Natural killer cell treated with Interleukin-12 subunit alpha and Interleukin-12 subunit beta and Interleukin-15 and Interleukin-18, amount 100 ng/mL, for 72 hours (primary cell): ENCODE measurements around the gene ADAMTSL1. TPM values are rescaled to one million over a fixed set of nuclear protein-coding genes. Genes with fewer than 3 reads are reported as not detected.

Experiments used
- ATAC-seq, 2 donors: fragments of 150-1000 bp; cut with Tn5 transposase in 1 of 2; sonication (Bioruptor Pico), chemical (Tn5 transposase) in 1 of 2; 2 replicates each; pipeline ENCODE4 v1.10.0; 2021
- DNase-seq: peaks from one replicate; pipeline ENCODE4 v3.0.0; 2022; ENCODE audit warnings: low spot score
- H3K27ac Mint-ChIP-seq, 2 donors: 1 replicate in 1 of 2; 2 replicates in 1 of 2; pipeline ENCODE4 v1.8.0; 2022; ENCODE audit warnings: mixed read lengths in 2 of 2, mild to moderate bottlenecking in 1 of 2, moderate library complexity in 1 of 2
- H3K27me3 Mint-ChIP-seq, 2 donors: 1 replicate in 1 of 2; 2 replicates in 1 of 2; pipeline ENCODE4 v1.8.0; 2022; ENCODE audit warnings: mixed read lengths in 2 of 2
- H3K36me3 Mint-ChIP-seq: one replicate; pipeline ENCODE4 v1.8.0; 2022; ENCODE audit warnings: mixed read lengths
- H3K4me1 Mint-ChIP-seq, 2 donors: 1 replicate in 1 of 2; 2 replicates in 1 of 2; pipeline ENCODE4 v1.8.0; 2022; ENCODE audit warnings: low read depth in 2 of 2, mixed read lengths in 2 of 2, mild to moderate bottlenecking in 1 of 2
- H3K4me3 Mint-ChIP-seq: one replicate; pipeline ENCODE4 v1.8.0; 2022; ENCODE audit warnings: mixed read lengths
- H3K9me3 Mint-ChIP-seq: 2 replicates; pipeline ENCODE4 v1.8.0; 2022; ENCODE audit warnings: mixed read lengths
- total RNA-seq, 2 donors: library from RNA; stranded (reverse); gene quantifications; one replicate each; pipeline ENCODE4 v1.2.3, GENCODE V29; 2022

ADAMTSL1 gene
- total RNA-seq, 2 donors from 2014 or later: not detected

DNA sequence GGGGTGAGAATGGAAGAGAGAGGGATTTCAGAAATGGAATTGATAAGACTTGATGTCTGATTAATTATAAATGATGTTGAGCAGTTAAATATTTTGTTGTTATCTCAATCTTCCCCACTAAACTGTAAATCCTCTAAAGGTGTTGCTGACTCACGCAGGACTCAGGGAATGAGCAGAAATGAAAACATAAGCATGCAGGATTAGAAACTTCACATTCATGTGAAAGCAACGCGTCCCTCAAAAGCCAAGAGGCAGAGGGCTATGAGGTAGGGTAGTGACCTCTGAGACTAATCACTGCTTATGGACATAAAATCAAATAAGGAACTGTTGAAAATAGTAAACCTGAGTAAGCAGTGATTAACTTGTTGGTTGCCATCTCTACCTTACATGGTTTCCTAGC is 21.1 kb downstream of the ADAMTSL1 start:
- Mint-ChIP-seq H3K4me3 (no peak overlapping the region), H3K27ac (no peak overlapping the region), H3K27me3 (peaks cover 0 to 2% of the 10 kb centered on the region in 2 donors), H3K36me3 (no peaks in the 10 kb centered on the region), H3K4me1 (no peaks in the 10 kb centered on the region), H3K9me3 (peaks cover 4% of the 10 kb centered on the region)
- DNase-seq (no peak), ATAC-seq (no peak)

DNA sequence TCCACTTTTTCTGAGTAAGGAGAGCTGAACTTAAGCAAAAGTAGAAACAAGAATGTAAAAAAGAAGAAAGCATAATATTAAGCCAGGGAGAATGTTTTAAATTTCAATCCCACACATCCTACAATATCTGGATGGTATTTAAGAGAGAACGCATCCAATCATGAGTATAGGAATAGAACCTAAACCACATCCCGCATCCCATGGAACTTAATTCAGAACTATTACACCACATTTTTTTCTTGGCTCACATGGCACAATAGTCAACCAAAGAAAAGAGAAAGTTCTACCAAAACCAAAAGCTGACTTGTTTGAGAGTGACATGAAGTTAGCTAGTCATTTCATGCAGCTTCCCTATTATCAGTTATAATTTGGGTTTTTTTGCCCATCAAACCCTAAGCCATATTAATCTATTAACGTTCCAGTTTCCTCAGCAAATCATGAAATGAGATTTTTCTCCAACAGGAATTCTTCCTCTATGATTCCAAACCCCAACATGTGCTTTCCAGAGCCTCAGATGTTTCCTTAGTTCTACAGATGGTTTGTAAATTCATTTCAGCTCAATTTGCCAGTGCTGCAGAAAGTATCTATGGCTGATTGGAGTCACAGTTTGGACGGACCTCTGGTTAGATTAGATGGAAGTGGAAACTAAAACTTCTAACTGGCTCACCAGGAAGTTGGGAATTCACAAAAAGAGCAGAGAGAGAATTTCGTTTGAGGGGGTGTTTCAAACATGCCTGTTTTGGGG is 22.5 kb downstream of the ADAMTSL1 start:
- no peak overlapping the region for H3K27ac Mint-ChIP-seq
- no peak for ATAC-seq
- H3K36me3 Mint-ChIP-seq: no peaks in the 10 kb centered on the region

DNA sequence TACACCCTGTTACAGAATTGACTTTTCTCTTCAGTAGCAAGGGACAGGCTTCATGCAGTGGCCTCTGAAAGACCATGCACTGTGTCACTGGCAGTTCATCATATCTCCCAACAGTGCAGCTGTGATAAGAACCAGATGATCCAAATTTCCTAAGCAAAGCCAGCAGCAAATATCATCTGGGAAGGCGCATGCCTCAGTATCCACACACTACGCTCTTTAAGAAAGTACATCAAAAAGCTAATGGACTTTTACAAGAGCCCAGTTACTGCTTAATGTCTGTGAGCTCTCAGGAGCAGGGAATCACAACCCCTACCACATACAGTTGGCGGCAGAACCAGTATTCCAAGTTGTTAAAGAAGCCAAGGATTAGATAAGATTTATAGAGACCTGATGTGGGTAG is 25.1 kb downstream of the ADAMTSL1 start:
- no peak overlapping the region for H3K4me3 Mint-ChIP-seq
- no peaks in the 10 kb centered on the region for H3K4me1 Mint-ChIP-seq
- no peaks in the 10 kb centered on the region for H3K36me3 Mint-ChIP-seq
- H3K27ac Mint-ChIP-seq: no peak overlapping the region
- H3K9me3 Mint-ChIP-seq: peaks cover 4% of the 10 kb centered on the region
- DNase-seq (no peak), ATAC-seq (no peak)
- peaks cover 0 to 2% of the 10 kb centered on the region in 2 donors for H3K27me3 Mint-ChIP-seq

More for the DNA sequence above, 22.5 kb downstream of the ADAMTSL1 start:
- no peaks in the 10 kb centered on the region for H3K4me1 Mint-ChIP-seq
- H3K4me3 Mint-ChIP-seq: no peak overlapping the region
- peaks cover 0 to 2% of the 10 kb centered on the region in 2 donors for H3K27me3 Mint-ChIP-seq
- peaks cover 4% of the 10 kb centered on the region for H3K9me3 Mint-ChIP-seq
- DNase-seq: no peak

DNA sequence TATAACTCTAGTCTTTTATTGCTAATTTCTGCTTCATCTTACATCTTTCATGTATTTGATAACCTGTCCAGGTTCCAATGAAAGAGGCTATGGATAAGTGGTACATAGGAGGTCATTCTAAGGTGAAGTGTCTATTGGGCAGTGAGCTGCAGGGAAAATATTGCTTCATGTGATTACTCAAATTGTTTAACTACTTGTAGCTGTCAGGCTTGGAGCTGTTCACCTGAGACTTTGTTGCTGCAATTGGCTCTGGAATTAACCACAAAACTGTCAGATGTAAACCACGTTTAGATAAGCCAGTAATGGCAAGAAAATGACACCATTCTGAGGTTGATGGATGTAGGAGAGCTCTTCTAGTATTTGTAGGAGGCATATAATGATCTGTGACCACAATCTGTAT is 26.0 kb downstream of the ADAMTSL1 start:
- no peak for ATAC-seq
- Mint-ChIP-seq H3K27me3 (peaks cover 0 to 2% of the 10 kb centered on the region in 2 donors), H3K4me1 (no peaks in the 10 kb centered on the region), H3K27ac (no peak overlapping the region), H3K36me3 (no peaks in the 10 kb centered on the region), H3K9me3 (no peaks in the 10 kb centered on the region), H3K4me3 (no peak overlapping the region)
- DNase-seq: no peak

- DNase-seq (no peak), ATAC-seq (no peak)
- Mint-ChIP-seq H3K4me1 (no peaks in the 10 kb centered on the region), H3K36me3 (no peaks in the 10 kb centered on the region), H3K9me3 (no peaks in the 10 kb centered on the region), H3K27ac (no peak overlapping the region), H3K27me3 (peaks cover 0 to 2% of the 10 kb centered on the region in 2 donors), H3K4me3 (no peak overlapping the region)
Measured at GRCh38 chr9:18500451-18500850, 26.5 kb downstream of the ADAMTSL1 start.

- DNase-seq: no peak
- Mint-ChIP-seq H3K27ac (no peak overlapping the region), H3K27me3 (no peaks in the 10 kb centered on the region), H3K36me3 (no peaks in the 10 kb centered on the region), H3K4me3 (no peak overlapping the region), H3K9me3 (no peaks in the 10 kb centered on the region), H3K4me1 (no peaks in the 10 kb centered on the region)
- ATAC-seq: no peak
Measured at GRCh38 chr9:18501949-18502348, 28.0 kb downstream of the ADAMTSL1 start.

DNA sequence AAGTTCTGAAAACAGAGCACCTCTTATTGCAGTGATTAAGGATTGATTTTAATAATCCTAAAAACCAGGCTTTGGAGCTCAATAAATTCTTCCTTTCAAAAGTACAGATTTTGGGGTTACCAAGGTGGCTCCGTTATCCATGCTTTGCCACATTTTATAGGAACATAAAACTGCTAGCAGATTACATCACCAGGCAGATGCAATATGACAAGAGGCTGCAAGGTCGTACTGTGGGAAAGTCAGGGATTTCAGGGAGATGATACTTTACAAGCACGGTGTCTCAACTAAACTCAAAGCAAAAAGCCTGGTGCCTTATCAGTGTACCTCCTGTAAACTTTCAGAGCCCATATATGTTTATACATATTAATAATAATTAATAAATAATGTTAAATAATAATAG is 28.6 kb downstream of the ADAMTSL1 start:
- Mint-ChIP-seq H3K27me3 (no peaks in the 10 kb centered on the region), H3K36me3 (no peaks in the 10 kb centered on the region), H3K9me3 (no peaks in the 10 kb centered on the region), H3K27ac (no peak overlapping the region), H3K4me3 (no peak overlapping the region), H3K4me1 (no peaks in the 10 kb centered on the region)
- ATAC-seq (no peak), DNase-seq (no peak)

DNA sequence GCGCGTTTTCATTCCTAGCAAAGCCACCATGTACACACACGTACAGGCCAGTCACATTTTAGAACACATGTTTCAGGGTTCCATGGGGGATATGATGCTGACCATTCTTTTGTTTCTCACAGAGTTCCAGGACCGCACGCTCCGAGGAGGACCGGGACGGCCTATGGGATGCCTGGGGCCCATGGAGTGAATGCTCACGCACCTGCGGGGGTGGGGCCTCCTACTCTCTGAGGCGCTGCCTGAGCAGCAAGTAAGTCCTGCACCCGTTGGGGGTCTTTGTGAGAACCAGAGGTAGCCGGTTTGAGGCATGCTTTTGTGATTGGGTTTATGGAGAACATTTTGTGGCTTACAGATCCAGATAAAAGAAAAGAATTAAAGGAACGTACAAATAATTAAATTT is 30.8 kb downstream of the ADAMTSL1 start:
- no peak for ATAC-seq
- no peak for DNase-seq

GRCh38 chr9:18507151-18507550 is 33.2 kb downstream of the ADAMTSL1 start:
- Mint-ChIP-seq H3K4me1 (no peaks in the 10 kb centered on the region), H3K9me3 (no peaks in the 10 kb centered on the region), H3K4me3 (no peak overlapping the region), H3K36me3 (no peaks in the 10 kb centered on the region), H3K27ac (no peak overlapping the region), H3K27me3 (no peaks in the 10 kb centered on the region)
- DNase-seq (no peak), ATAC-seq (no peak)

More for the DNA sequence above, 30.8 kb downstream of the ADAMTSL1 start:
- H3K27me3 Mint-ChIP-seq: no peaks in the 10 kb centered on the region
- no peaks in the 10 kb centered on the region for H3K4me1 Mint-ChIP-seq
- no peak overlapping the region for H3K4me3 Mint-ChIP-seq
- no peaks in the 10 kb centered on the region for H3K36me3 Mint-ChIP-seq
- H3K27ac Mint-ChIP-seq: no peak overlapping the region
- H3K9me3 Mint-ChIP-seq: no peaks in the 10 kb centered on the region

GRCh38 chr9:18516514-18516913 is 42.6 kb downstream of the ADAMTSL1 start:
- Mint-ChIP-seq H3K36me3 (no peaks in the 10 kb centered on the region), H3K27ac (no peak overlapping the region), H3K9me3 (peaks cover 10% of the 10 kb centered on the region), H3K4me1 (no peaks in the 10 kb centered on the region), H3K4me3 (no peak overlapping the region), H3K27me3 (no peaks in the 10 kb centered on the region)
- ATAC-seq: no peak
- no peak for DNase-seq

GRCh38 chr9:18516965-18517364 is 43.0 kb downstream of the ADAMTSL1 start:
- H3K27ac Mint-ChIP-seq: no peak overlapping the region
- H3K9me3 Mint-ChIP-seq: peaks cover 10% of the 10 kb centered on the region
- no peaks in the 10 kb centered on the region for H3K4me1 Mint-ChIP-seq
- ATAC-seq (no peak), DNase-seq (no peak)
- H3K27me3 Mint-ChIP-seq: no peaks in the 10 kb centered on the region
- H3K36me3 Mint-ChIP-seq: no peaks in the 10 kb centered on the region
- no peak overlapping the region for H3K4me3 Mint-ChIP-seq

DNA sequence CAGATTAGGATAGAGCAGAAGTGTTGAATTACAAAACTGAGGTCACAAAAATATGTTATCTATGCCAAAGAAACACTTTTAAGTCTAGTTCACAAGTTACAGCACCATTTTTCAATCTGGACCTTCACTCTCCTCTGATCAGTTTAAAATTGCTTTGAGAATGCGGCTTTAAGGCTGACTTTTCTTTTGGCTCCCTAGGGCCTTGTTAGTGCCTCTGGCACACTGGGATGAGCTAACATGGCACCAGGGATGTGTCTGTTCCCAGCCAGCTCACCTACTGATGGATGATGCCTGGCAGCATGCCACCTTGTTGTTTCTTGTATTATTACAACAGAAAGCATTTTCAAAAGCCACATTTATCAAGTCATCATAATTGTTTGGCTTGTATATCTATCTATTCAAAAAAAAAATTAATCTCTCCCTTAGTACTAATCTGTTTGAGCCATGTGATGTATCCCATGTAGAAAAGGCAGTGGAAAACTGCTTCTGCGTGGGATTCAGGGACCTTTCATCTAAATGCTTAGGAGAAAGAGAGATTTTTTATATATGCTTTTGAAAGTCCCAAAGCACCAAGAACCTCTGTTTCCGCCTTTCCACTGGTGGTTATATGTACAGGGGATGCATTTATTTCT is 46.6 kb downstream of the ADAMTSL1 start:
- peaks cover 8% of the 10 kb centered on the region for H3K9me3 Mint-ChIP-seq
- no peaks in the 10 kb centered on the region for H3K27me3 Mint-ChIP-seq
- no peak overlapping the region for H3K27ac Mint-ChIP-seq
- DNase-seq (no peak), ATAC-seq (no peak)
- H3K4me1 Mint-ChIP-seq: no peaks in the 10 kb centered on the region
- H3K4me3 Mint-ChIP-seq: no peak overlapping the region
- no peaks in the 10 kb centered on the region for H3K36me3 Mint-ChIP-seq

- H3K27me3 Mint-ChIP-seq: no peaks in the 10 kb centered on the region
- H3K4me3 Mint-ChIP-seq: no peak overlapping the region
- H3K9me3 Mint-ChIP-seq: peaks cover 5% of the 10 kb centered on the region
- no peaks in the 10 kb centered on the region for H3K4me1 Mint-ChIP-seq
- no peaks in the 10 kb centered on the region for H3K36me3 Mint-ChIP-seq
- no peak overlapping the region for H3K27ac Mint-ChIP-seq
- no peak for ATAC-seq
- no peak for DNase-seq
Measured at GRCh38 chr9:18526685-18527084, 52.7 kb downstream of the ADAMTSL1 start.

DNA sequence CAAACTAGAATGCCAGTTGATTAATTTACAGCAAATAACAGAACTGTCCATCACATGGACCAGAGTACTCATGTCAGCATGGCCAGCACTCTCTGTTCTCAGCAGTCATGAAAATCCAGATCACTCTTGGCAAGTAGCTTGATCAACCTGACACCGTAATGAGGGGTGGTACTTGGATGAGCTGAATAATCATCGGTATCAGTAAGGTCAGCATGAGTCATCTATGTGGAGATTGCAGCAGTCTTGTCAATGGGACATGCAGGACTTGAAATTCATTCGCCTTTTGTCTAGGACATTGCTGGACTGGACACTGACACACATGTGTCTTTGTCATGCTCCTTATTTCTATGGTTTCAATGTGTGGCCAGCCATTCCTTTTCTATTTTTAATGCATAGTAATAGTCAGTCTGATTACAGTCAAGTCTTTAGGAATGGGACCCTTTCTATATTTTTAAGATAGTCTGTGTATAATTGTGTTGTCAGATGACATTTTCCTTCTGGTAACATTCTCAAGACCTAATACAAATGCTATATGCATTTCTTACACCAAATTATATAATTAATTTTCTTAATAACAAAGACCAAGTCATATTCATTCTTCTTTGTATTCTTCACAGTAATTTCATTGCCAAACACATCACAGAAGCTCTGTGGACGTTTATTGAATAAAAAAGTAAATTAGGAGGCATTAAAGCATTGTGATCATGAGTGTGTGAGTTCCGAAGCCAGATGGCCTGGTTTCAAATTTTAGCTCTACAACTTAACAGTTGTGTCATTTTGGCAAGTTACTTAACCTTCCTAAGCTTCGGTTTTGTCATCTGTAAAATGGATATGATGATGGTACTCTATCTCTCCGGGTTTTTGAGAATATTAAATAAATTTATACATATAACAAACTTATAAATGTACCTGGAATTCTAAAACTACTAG is 57.4 kb downstream of the ADAMTSL1 start:
- no peak for DNase-seq
- no peak overlapping the region for H3K27ac Mint-ChIP-seq
- no peak for ATAC-seq
- peaks cover 10% of the 10 kb centered on the region for H3K36me3 Mint-ChIP-seq
- H3K4me3 Mint-ChIP-seq: no peak overlapping the region
- H3K9me3 Mint-ChIP-seq: peaks cover 13% of the 10 kb centered on the region
- no peaks in the 10 kb centered on the region for H3K4me1 Mint-ChIP-seq
- no peaks in the 10 kb centered on the region for H3K27me3 Mint-ChIP-seq
